ENCODE results near the gene PCDHAC2.

DNA sequence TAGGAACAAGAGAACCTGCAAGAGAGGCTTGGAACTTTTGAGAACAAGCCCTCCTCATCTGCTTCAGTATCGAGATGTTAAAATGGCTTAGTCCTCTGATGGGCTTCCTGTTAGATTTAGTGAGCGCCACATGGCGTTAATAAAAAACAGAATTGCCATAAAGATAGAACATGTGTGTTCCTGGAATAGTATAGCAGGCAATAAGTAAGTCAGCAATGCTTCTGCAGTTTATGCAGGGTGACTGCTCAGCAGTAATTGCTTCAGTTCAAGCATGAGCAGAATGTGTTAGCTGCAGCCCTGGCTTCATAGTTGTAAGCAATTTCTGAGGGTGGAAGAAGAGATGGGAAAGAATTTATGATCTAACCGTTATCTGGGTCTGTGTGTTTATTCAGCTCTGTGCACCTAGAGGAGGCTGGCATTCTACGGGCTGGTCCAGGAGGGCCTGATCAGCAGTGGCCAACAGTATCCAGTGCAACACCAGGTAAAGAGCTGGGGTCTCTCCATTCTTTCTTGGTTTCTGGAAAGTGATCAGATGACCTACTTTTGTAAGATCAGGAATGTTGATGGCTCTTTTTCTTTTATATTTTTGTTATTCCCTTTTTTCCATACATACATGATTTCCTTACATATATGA lies 15.9 kb downstream of the PCDHAC2 start:
- TF ChIP-seq CTCF (IDR thresholded peaks at IDR 0.05; ENCODE audit: insufficient read depth, low read length, poor library complexity, severe bottlenecking) (no peak), EZH2phosphoT487 (conservative IDR thresholded peaks at IDR 0.05; ENCODE audit: low read length) (no peak)

All from SU-DHL-6 (cell line).